ENCODE data around the gene LAG3.

LAG3 gene

DNA sequence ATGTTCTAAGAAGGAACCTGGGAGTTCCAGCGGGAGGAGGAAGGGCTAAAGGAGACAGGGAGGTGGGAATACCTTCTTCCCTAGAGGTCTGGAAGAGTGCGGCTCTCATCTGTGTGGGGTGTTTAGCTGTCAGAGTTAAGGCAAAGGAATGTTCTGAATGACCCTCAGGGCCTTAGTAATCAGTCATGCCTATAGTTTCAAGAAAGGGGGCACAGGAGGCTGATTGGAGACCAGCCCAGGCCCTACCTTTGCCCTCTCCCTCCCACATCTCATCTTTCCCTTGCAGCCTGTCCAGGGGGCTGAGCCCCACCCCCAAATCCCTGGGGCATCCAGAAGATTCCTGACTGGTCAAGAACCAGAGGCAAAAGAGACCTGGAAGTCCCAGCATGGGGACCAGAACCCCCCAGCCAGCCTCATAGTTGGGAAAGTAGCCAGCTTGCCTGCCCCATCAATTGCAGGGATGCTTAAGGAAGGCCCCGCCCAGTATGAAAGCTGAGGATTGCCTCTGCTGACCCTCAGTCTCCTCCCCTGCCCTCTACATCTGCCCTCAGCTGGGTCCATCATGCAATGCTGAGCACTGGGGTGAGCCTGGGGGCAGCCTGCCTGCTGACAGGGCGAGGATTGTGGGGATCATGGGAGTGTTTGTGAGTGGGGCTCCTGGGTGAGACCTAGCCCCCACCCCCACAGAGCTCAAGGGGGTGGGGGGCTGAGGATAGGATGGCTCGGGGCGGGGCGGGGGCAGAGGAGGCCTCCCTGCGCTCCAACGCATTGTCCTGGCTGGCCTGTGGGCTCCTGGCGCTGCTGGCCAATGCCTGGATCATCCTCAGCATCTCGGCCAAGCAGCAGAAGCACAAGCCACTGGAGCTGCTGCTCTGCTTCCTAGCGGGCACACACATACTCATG, 51.1 kb downstream of the LAG3 start:
- no peak for DNase-seq (ENCODE audit: low read depth in 2 of 2)

- no peak for DNase-seq (ENCODE audit: low read depth in 2 of 2)
These were observed 51.9 kb downstream of the LAG3 start for GRCh38 chr12:6824085-6824775.

- DNase-seq (ENCODE audit: low read depth in 2 of 2) = no peak
These were observed 52.6 kb downstream of the LAG3 start for GRCh38 chr12:6824901-6825381.

DNA sequence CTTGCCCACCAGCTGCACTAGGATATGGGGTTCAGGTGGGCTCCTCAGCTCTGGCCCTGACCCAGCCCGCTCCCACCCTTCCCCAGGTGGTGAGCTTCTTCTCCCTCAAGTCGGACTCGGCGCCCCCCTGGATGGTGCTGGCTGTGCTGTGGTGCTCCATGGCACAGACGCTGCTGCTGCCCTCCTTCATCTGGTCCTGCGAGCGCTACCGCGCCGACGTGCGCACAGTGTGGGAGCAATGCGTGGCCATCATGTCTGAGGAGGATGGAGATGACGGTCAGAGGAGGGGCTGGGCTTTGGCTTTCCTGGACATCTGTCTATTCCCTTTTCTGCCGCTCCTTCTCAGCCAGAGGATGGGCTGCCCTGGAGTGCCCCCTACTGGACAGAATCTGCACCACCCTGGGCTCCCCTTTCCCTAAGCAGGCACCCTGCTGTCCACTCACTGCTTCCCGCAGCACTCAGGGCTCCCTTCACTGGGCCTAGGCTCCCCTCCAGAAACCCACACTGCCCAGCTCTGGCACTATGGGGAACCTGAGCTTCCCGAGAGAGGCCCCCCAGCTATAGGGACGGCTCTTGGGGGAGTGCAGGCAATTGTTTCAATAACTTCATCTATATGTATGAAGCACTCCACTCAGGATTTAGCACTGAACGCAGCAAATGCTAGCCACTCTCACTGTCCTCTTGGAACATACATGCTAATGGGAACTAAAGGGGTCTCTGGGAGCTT, 53.2 kb downstream of the LAG3 start:
- peak; percentile 57 to 64 for DNase-seq (ENCODE audit: low read depth in 2 of 2)

DNA sequence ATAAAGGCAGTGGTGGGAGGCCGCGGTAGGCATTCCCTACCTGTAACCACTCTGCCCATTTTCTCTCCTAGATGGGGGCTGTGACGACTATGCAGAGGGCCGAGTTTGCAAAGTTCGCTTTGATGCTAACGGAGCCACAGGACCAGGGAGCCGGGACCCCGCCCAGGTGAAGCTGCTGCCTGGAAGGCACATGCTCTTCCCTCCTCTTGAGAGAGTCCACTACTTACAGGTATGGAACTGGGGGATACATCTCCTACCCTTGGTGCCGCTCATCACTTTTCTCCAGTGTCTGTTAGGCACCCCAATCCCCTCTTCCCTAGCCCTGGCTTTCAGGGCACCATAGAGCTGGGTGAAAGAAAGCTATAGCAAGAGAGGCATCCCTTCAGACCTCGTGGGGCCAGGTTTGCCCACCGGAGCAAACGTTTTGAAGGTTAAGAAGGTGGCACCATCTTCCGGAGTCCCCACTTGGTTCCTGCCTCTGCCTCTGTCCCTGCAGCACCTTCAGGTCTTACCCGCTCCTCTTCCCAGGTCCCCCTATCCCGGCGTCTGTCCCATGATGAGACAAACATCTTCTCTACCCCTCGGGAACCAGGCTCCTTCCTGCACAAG, 53.9 kb downstream of the LAG3 start:
- DNase-seq (ENCODE audit: low read depth in 2 of 2) = no peak

DNA sequence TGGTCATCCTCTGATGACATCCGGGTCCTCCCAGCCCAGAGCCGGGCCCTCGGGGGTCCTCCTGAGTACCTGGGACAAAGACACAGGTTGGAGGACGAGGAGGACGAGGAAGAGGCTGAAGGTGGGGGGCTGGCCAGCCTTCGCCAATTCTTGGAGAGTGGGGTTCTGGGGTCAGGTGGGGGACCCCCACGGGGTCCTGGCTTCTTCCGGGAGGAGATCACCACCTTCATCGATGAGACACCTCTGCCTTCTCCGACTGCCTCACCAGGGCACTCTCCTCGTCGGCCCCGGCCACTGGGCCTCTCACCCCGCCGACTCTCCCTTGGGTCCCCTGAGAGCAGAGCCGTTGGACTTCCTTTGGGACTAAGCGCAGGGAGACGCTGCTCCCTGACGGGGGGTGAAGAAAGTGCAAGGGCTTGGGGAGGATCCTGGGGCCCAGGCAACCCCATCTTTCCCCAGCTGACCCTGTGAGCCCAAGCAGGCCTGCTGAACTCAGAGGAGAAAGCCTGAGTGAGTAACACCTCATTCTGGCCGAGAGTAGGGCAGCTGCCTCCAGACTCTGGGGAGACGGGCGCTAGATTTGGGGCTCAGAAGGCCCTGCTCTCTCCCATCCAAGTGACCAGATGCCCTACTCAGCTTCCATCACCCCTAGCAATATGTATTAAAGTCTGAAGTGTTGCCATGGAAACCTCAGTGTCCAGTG, 54.6 kb downstream of the LAG3 start:
- DNase-seq (ENCODE audit: low read depth in 2 of 2) = no peak

- peak; percentile 20 to 31 for DNase-seq (ENCODE audit: low read depth in 2 of 2)
These were observed 55.2 kb downstream of the LAG3 start for GRCh38 chr12:6827437-6827911.
